Measurements from ENCODE around the gene KCNA3.

The KCNA3 gene

GRCh38 chr1:110697606-110698005 is 22.9 kb upstream of the KCNA3 start:
- TF ChIP-seq FOXP2 (optimal IDR thresholded peaks at IDR 0.05; ENCODE audit: borderline replicate concordance, extremely low read depth, extremely low read length, insufficient read depth) (no peak), SIN3A (IDR thresholded peaks at IDR 0.05; ENCODE audit: borderline replicate concordance, insufficient read depth, low read length) (no peak), POLR2AphosphoS5 (IDR thresholded peaks at IDR 0.05; ENCODE audit: low read depth, low read length) (no peak), TAF1 (IDR thresholded peaks at IDR 0.05; ENCODE audit: borderline replicate concordance, insufficient read depth, low read length) (no peak), REST (IDR thresholded peaks at IDR 0.05; ENCODE audit: insufficient read depth in 1 of 2, low read depth in 2 of 2, low read length in 2 of 2) (no peak)

- TF ChIP-seq TAF1 (IDR thresholded peaks at IDR 0.05; ENCODE audit: borderline replicate concordance, insufficient read depth, low read length) (no peak), SIN3A (IDR thresholded peaks at IDR 0.05; ENCODE audit: borderline replicate concordance, insufficient read depth, low read length) (no peak), FOXP2 (optimal IDR thresholded peaks at IDR 0.05; ENCODE audit: borderline replicate concordance, extremely low read depth, extremely low read length, insufficient read depth) (no peak), POLR2AphosphoS5 (IDR thresholded peaks at IDR 0.05; ENCODE audit: low read depth, low read length) (no peak)
Measured at GRCh38 chr1:110696818-110697217, 22.1 kb upstream of the KCNA3 start.

GRCh38 chr1:110690709-110691365 is 16.1 kb upstream of the KCNA3 start:
- no peak for TF ChIP-seq POLR2AphosphoS5 (IDR thresholded peaks at IDR 0.05; ENCODE audit: low read depth, low read length)
- no peak for TF ChIP-seq TAF1 (IDR thresholded peaks at IDR 0.05; ENCODE audit: borderline replicate concordance, insufficient read depth, low read length)
- no peak for TF ChIP-seq REST (IDR thresholded peaks at IDR 0.05; ENCODE audit: insufficient read depth in 1 of 2, low read depth in 2 of 2, low read length in 2 of 2)
- no peak for TF ChIP-seq FOXP2 (optimal IDR thresholded peaks at IDR 0.05; ENCODE audit: borderline replicate concordance, extremely low read depth, extremely low read length, insufficient read depth)
- TF ChIP-seq SIN3A (IDR thresholded peaks at IDR 0.05; ENCODE audit: borderline replicate concordance, insufficient read depth, low read length): no peak

GRCh38 chr1:110689868-110690267 is 15.1 kb upstream of the KCNA3 start:
- no peak for TF ChIP-seq REST (IDR thresholded peaks at IDR 0.05; ENCODE audit: insufficient read depth in 1 of 2, low read depth in 2 of 2, low read length in 2 of 2)
- no peak for TF ChIP-seq TAF1 (IDR thresholded peaks at IDR 0.05; ENCODE audit: borderline replicate concordance, insufficient read depth, low read length)
- TF ChIP-seq FOXP2 (optimal IDR thresholded peaks at IDR 0.05; ENCODE audit: borderline replicate concordance, extremely low read depth, extremely low read length, insufficient read depth): no peak
- no peak for TF ChIP-seq SIN3A (IDR thresholded peaks at IDR 0.05; ENCODE audit: borderline replicate concordance, insufficient read depth, low read length)
- no peak for TF ChIP-seq POLR2AphosphoS5 (IDR thresholded peaks at IDR 0.05; ENCODE audit: low read depth, low read length)

GRCh38 chr1:110688514-110688913 is 13.8 kb upstream of the KCNA3 start:
- TF ChIP-seq SIN3A (IDR thresholded peaks at IDR 0.05; ENCODE audit: borderline replicate concordance, insufficient read depth, low read length) (no peak), TAF1 (IDR thresholded peaks at IDR 0.05; ENCODE audit: borderline replicate concordance, insufficient read depth, low read length) (no peak), POLR2AphosphoS5 (IDR thresholded peaks at IDR 0.05; ENCODE audit: low read depth, low read length) (no peak), FOXP2 (optimal IDR thresholded peaks at IDR 0.05; ENCODE audit: borderline replicate concordance, extremely low read depth, extremely low read length, insufficient read depth) (no peak), REST (IDR thresholded peaks at IDR 0.05; ENCODE audit: insufficient read depth in 1 of 2, low read depth in 2 of 2, low read length in 2 of 2) (no peak)

Measured in PFSK-1 (cell line).